ENCODE measurements around the gene SPAG6. TPM values are rescaled to one million over a fixed set of nuclear protein-coding genes. Genes with fewer than 3 reads are reported as not detected.

The SPAG6 gene
- total and polyA plus RNA-seq, 2 of the 4 experiments (the other 2 are of a cell fraction) = not detected

DNA sequence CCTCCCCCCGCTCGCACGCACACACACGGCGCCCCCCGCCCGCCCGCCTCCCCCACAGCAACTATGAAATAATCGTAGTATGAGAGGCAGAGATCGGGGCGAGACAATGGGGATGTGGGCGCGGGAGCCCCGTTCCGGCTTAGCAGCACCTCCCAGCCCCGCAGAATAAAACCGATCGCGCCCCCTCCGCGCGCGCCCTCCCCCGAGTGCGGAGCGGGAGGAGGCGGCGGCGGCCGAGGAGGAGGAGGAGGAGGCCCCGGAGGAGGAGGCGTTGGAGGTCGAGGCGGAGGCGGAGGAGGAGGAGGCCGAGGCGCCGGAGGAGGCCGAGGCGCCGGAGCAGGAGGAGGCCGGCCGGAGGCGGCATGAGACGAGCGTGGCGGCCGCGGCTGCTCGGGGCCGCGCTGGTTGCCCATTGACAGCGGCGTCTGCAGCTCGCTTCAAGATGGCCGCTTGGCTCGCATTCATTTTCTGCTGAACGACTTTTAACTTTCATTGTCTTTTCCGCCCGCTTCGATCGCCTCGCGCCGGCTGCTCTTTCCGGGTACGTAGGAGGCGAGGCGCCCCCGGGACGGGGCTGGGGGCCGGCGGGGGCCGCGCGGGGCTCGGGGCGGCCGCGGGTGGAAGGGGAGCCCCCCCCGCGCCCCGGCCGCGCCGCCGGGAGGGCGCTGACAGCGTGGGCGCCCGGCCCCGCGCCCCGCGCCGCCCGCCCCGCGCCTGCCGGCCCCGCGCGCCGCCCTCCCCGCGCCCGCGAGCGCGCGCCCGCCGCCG, 24.0 kb upstream of the SPAG6 start:
- Histone ChIP-seq H3K9me3 (ENCODE audit: control insufficient read depth, insufficient read depth, low read length) (0 out of 2 replicates have a peak, but pooled peaks cover 3% of the 10 kb centered on the region), H3K23ac (ENCODE audit: low read depth, low read length) (no peak overlapping the region), H2BK120ac (ENCODE audit: low read depth, low read length) (peak overlapping the region; percentile 71), H3K4ac (ENCODE audit: low read depth, low read length) (peak overlapping the region; percentile 67), H2BK20ac (ENCODE audit: low read depth, low read length) (no peak overlapping the region), H3K9me1 (ENCODE audit: insufficient read depth, low read length) (no peaks in the 10 kb centered on the region; the same call in 1 of the 2 replicates), H4K20me1 (ENCODE audit: insufficient read depth, low read length) (peaks cover 13% of the 10 kb centered on the region; the same call in 1 of the 2 replicates), H2AFZ (replicated peaks; ENCODE audit: low read length, poor library complexity) (peak overlapping the region; percentile 93), H2AK9ac (replicated peaks; ENCODE audit: low read depth, low read length, poor library complexity) (peak overlapping the region; percentile 76), H3K4me2 (ENCODE audit: low read depth, low read length) (peak overlapping the region; percentile 77), H3K4me1 (ENCODE audit: control insufficient read depth, insufficient read depth, low read length) (no peaks in the 10 kb centered on the region; the same call in 1 of the 2 replicates), H3K14ac (replicated peaks; ENCODE audit: low read depth, low read length) (peak overlapping the region; percentile 29; the same call in 1 of the 2 replicates), H3K27me3 (ENCODE audit: control insufficient read depth, insufficient read depth, low read length) (peaks cover 21% of the 10 kb centered on the region), H3K18ac (ENCODE audit: low read depth, low read length) (peak overlapping the region; percentile 64; the same call in 1 of the 2 replicates), H2BK15ac (ENCODE audit: low read depth, low read length) (no peak overlapping the region), H3K79me1 (ENCODE audit: low read depth in 1 of 2, low read length in 2 of 2) (peaks cover 25 to 31% of the 10 kb centered on the region in 2 experiments), H2AK5ac (ENCODE audit: low read depth, low read length) (no peak overlapping the region), H3K9ac (ENCODE audit: low read depth, low read length) (peak overlapping the region; percentile 72), H4K91ac (ENCODE audit: insufficient read depth, low read depth, low read length) (peak overlapping the region; percentile 39; the same call in 1 of the 2 replicates), H4K5ac (ENCODE audit: low read depth, low read length) (peak overlapping the region; percentile 82), H3K4me3 (ENCODE audit: insufficient read depth, low read depth, low read length) (peak overlapping the region; percentile 100), H3K36me3 (ENCODE audit: control insufficient read depth, insufficient read depth, low read length) (no peaks in the 10 kb centered on the region), H3K56ac (ENCODE audit: extremely low read depth, insufficient read depth, low read length) (no peak overlapping the region; the same call in 1 of the 2 replicates), H4K8ac (ENCODE audit: low read depth in 2 of 2, low read length in 2 of 2) (peak overlapping the region; percentile 63 to 83; a peak in 3 of 4 replicates), H3K27ac (ENCODE audit: insufficient read depth, low read length) (peak overlapping the region; percentile 85), H2BK5ac (ENCODE audit: low read depth, low read length, poor library complexity, severe bottlenecking) (peak overlapping the region; percentile 75)
- peak; percentile 25 for ATAC-seq (ENCODE audit: low read depth)
- intact Hi-C loops (cut with micrococcal nuclease) = loop anchor here (10.0 kb wide), 1 partner anchor 233 kb away; no protein-coding TSS in a partner anchor
- peak; percentile 71 for DNase-seq
- no TSS peak for BruUV-seq (replicated peaks)
- dilution Hi-C loops (cut with HindIII; ENCODE audit: low sequenced_read_pairs, unreplicated experiment) = no loop called here
- in situ Hi-C loops (cut with MboI; ENCODE audit: low sequenced_read_pairs) = loop anchor here (10.0 to 25.0 kb wide), 2 partner anchors 503 to 809 kb away; no protein-coding TSS in a partner anchor
- TF ChIP-seq MAZ (IDR thresholded peaks at IDR 0.05; ENCODE audit: borderline replicate concordance, low read depth, low read length) (no peak; the same call in 1 of the 2 replicates), MXI1 (IDR thresholded peaks at IDR 0.05; ENCODE audit: borderline replicate concordance, low read depth, low read length) (peak; percentile 94), POLR2A (IDR thresholded peaks at IDR 0.05; ENCODE audit: low read depth, low read length) (no peak)
- WGBS, 2 experiments (ENCODE audit: extremely low coverage in 2 of 2, insufficient read length in 1 of 2) = 1% methylated on average over 28 of the region's 114 CpGs; no CpG with 5 or more reads in 1 of the 2 experiments
- CTCF ChIA-PET = no interaction called here
- POLR2A ChIA-PET (ENCODE audit: unreplicated experiment) = no interaction called here
